ENCODE measurements around the gene KLHDC10.
"Not testable (repeated sequence)": the region's sequence is repeated elsewhere in the genome, so short reads cannot be mapped to it uniquely, and the experiment has no call there.

KLHDC10 gene

GRCh38 chr7:130156140-130156539 is 85.8 kb downstream of the KLHDC10 start:
- no peak for DNase-seq (ENCODE audit: low spot score in 2 of 2)
- Mint-ChIP-seq H3K27me3 (no peaks in the 10 kb centered on the region), H3K27ac (no peak overlapping the region), H3K4me3 (no peak overlapping the region), H3K36me3 (peaks cover 29% of the 10 kb centered on the region), H3K9me3 (no peaks in the 10 kb centered on the region), H3K4me1 (peaks cover 6% of the 10 kb centered on the region)
- no peak for ATAC-seq (ENCODE audit: low read depth)

- H3K27me3 Mint-ChIP-seq, result no peaks in the 10 kb centered on the region
- no peaks in the 10 kb centered on the region for H3K9me3 Mint-ChIP-seq
- ATAC-seq (ENCODE audit: low read depth) (no peak), DNase-seq (ENCODE audit: low spot score in 2 of 2) (no peak)
- H3K4me3 Mint-ChIP-seq, result no peak overlapping the region
- peak overlapping the region; percentile 16 for H3K27ac Mint-ChIP-seq
- H3K36me3 Mint-ChIP-seq, result peaks cover 37% of the 10 kb centered on the region
- peaks cover 6% of the 10 kb centered on the region for H3K4me1 Mint-ChIP-seq
Measured at GRCh38 chr7:130157700-130158099, 87.4 kb downstream of the KLHDC10 start.

GRCh38 chr7:130160023-130160422 is 89.7 kb downstream of the KLHDC10 start:
- Mint-ChIP-seq H3K36me3 (peaks cover 48% of the 10 kb centered on the region), H3K4me3 (no peak overlapping the region), H3K27me3 (no peaks in the 10 kb centered on the region), H3K27ac (no peak overlapping the region), H3K9me3 (no peaks in the 10 kb centered on the region), H3K4me1 (peaks cover 2% of the 10 kb centered on the region)
- ATAC-seq (ENCODE audit: low read depth) (no peak), DNase-seq (ENCODE audit: low spot score in 2 of 2) (no peak)

- H3K27ac Mint-ChIP-seq, result no peak overlapping the region
- H3K27me3 Mint-ChIP-seq, result no peaks in the 10 kb centered on the region
- DNase-seq (ENCODE audit: low spot score in 2 of 2) (no peak), ATAC-seq (ENCODE audit: low read depth) (no peak)
- peaks cover 47% of the 10 kb centered on the region for H3K36me3 Mint-ChIP-seq
- peaks cover 2% of the 10 kb centered on the region for H3K4me1 Mint-ChIP-seq
- H3K4me3 Mint-ChIP-seq, result no peak overlapping the region
- no peaks in the 10 kb centered on the region for H3K9me3 Mint-ChIP-seq
Measured at GRCh38 chr7:130160455-130160854, 90.1 kb downstream of the KLHDC10 start.

- peaks cover 46% of the 10 kb centered on the region for H3K36me3 Mint-ChIP-seq
- DNase-seq (ENCODE audit: low spot score in 2 of 2) (no peak), ATAC-seq (ENCODE audit: low read depth) (no peak)
- no peaks in the 10 kb centered on the region for H3K9me3 Mint-ChIP-seq
- no peak overlapping the region for H3K4me3 Mint-ChIP-seq
- no peaks in the 10 kb centered on the region for H3K27me3 Mint-ChIP-seq
- H3K4me1 Mint-ChIP-seq, result peaks cover 2% of the 10 kb centered on the region
- no peak overlapping the region for H3K27ac Mint-ChIP-seq
Measured at GRCh38 chr7:130162196-130162595, 91.9 kb downstream of the KLHDC10 start.

- H3K27me3 Mint-ChIP-seq, result no peaks in the 10 kb centered on the region
- peaks cover 29% of the 10 kb centered on the region for H3K36me3 Mint-ChIP-seq
- H3K27ac Mint-ChIP-seq, result no peak overlapping the region
- ATAC-seq (ENCODE audit: low read depth) (no peak), DNase-seq (ENCODE audit: low spot score in 2 of 2) (no peak)
- H3K4me1 Mint-ChIP-seq, result no peaks in the 10 kb centered on the region
- H3K4me3 Mint-ChIP-seq, result no peak overlapping the region
- no peaks in the 10 kb centered on the region for H3K9me3 Mint-ChIP-seq
Measured at GRCh38 chr7:130174237-130174959, 104.1 kb downstream of the KLHDC10 start.

- ATAC-seq (ENCODE audit: low read depth) (no peak), DNase-seq (ENCODE audit: low spot score in 2 of 2) (no peak)
- Mint-ChIP-seq H3K4me3 (no peak overlapping the region), H3K27ac (no peak overlapping the region), H3K4me1 (no peaks in the 10 kb centered on the region), H3K27me3 (no peaks in the 10 kb centered on the region), H3K9me3 (no peaks in the 10 kb centered on the region), H3K36me3 (peaks cover 30% of the 10 kb centered on the region)
Measured at GRCh38 chr7:130178251-130178650, 107.9 kb downstream of the KLHDC10 start.

GRCh38 chr7:130179631-130180030 is 109.3 kb downstream of the KLHDC10 start:
- Mint-ChIP-seq H3K27ac (no peak overlapping the region), H3K36me3 (peaks cover 26% of the 10 kb centered on the region)

GRCh38 chr7:130180571-130181262 is 110.4 kb downstream of the KLHDC10 start:
- Mint-ChIP-seq H3K9me3 (no peaks in the 10 kb centered on the region), H3K36me3 (peaks cover 25% of the 10 kb centered on the region), H3K4me3 (no peak overlapping the region), H3K27ac (no peak overlapping the region), H3K27me3 (no peaks in the 10 kb centered on the region), H3K4me1 (no peaks in the 10 kb centered on the region)
- DNase-seq (ENCODE audit: low spot score in 2 of 2), result no peak
- ATAC-seq (ENCODE audit: low read depth), result no peak

More at GRCh38 chr7:130179631-130180030, 109.3 kb downstream of the KLHDC10 start:
- DNase-seq (ENCODE audit: low spot score in 2 of 2) (no peak), ATAC-seq (ENCODE audit: low read depth) (no peak)
- Mint-ChIP-seq H3K4me1 (no peaks in the 10 kb centered on the region), H3K9me3 (no peaks in the 10 kb centered on the region), H3K4me3 (no peak overlapping the region), H3K27me3 (no peaks in the 10 kb centered on the region)

- no peaks in the 10 kb centered on the region for H3K4me1 Mint-ChIP-seq
- H3K9me3 Mint-ChIP-seq, result no peaks in the 10 kb centered on the region
- H3K36me3 Mint-ChIP-seq, result peaks cover 25% of the 10 kb centered on the region
- ATAC-seq (ENCODE audit: low read depth) (no peak), DNase-seq (ENCODE audit: low spot score in 2 of 2) (no peak)
- H3K27me3 Mint-ChIP-seq, result no peaks in the 10 kb centered on the region
- H3K4me3 Mint-ChIP-seq, result no peak overlapping the region
- H3K27ac Mint-ChIP-seq, result no peak overlapping the region
Measured at GRCh38 chr7:130181263-130181605, 110.9 kb downstream of the KLHDC10 start.

GRCh38 chr7:130182990-130183389 is 112.7 kb downstream of the KLHDC10 start:
- Mint-ChIP-seq H3K4me3 (no peak overlapping the region), H3K9me3 (no peaks in the 10 kb centered on the region), H3K4me1 (no peaks in the 10 kb centered on the region), H3K27me3 (no peaks in the 10 kb centered on the region), H3K27ac (no peak overlapping the region), H3K36me3 (peaks cover 22% of the 10 kb centered on the region)
- no peak for ATAC-seq (ENCODE audit: low read depth)
- DNase-seq (ENCODE audit: low spot score in 2 of 2), result no peak

- H3K9me3 Mint-ChIP-seq; H3K27me3 Mint-ChIP-seq; H3K27ac Mint-ChIP-seq; DNase-seq (ENCODE audit: low spot score in 2 of 2); H3K4me1 Mint-ChIP-seq; H3K4me3 Mint-ChIP-seq; ATAC-seq (ENCODE audit: low read depth): not testable (repeated sequence)
- peaks cover 19% of the 10 kb centered on the region for H3K36me3 Mint-ChIP-seq
Measured at GRCh38 chr7:130184349-130184748, 114.0 kb downstream of the KLHDC10 start.

Data from memory B cell (primary cell).